Measurements from ENCODE around the gene EIF1AX. TPM values are rescaled to one million over a fixed set of nuclear protein-coding genes. Genes with fewer than 3 reads are reported as not detected.
"Not testable (repeated sequence)": the region's sequence is repeated elsewhere in the genome, so short reads cannot be mapped to it uniquely, and the experiment has no call there.

EIF1AX gene
- total RNA-seq, 1 donor from 2014 or later, result 56.3 TPM

GRCh38 chrX:20173856-20174255, 32.2 kb upstream of the EIF1AX start:
- no peak for TF ChIP-seq CTCF (IDR thresholded peaks at IDR 0.05; ENCODE audit: unreplicated experiment)
- H3K36me3 Mint-ChIP-seq (ENCODE audit: low read depth, unreplicated experiment), result peaks cover 3% of the 10 kb centered on the region
- no peaks in the 10 kb centered on the region for H3K9me3 Mint-ChIP-seq (ENCODE audit: unreplicated experiment)
- no peaks in the 10 kb centered on the region for H3K4me1 Mint-ChIP-seq (ENCODE audit: unreplicated experiment)
- no peak overlapping the region for H3K4me3 Mint-ChIP-seq (ENCODE audit: unreplicated experiment)
- H3K27ac Mint-ChIP-seq (ENCODE audit: unreplicated experiment), result no peak overlapping the region
- DNase-seq (ENCODE audit: low spot score), result no peak
- no peaks in the 10 kb centered on the region for H3K27me3 Mint-ChIP-seq (ENCODE audit: unreplicated experiment)

DNA sequence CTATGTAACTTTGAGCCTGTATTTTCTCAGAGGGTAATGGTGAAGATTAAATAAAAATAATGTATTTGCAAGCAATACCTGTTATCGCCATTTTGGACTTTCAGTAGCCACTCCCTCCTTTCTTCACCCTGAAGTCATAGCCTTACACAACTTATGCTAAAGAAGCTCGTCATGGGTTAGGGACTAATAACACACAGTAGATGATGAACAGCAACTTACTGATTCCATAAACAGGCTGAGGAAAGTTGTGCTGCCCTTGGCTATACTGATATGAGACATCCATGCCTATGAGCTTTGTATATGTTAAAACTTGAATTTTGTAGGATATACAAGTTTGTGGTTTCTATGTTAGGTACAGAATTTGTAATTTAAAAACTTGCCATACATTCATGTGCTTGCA, 31.7 kb upstream of the EIF1AX start:
- Mint-ChIP-seq H3K27me3 (ENCODE audit: unreplicated experiment) (no peaks in the 10 kb centered on the region), H3K36me3 (ENCODE audit: low read depth, unreplicated experiment) (peaks cover 2% of the 10 kb centered on the region), H3K27ac (ENCODE audit: unreplicated experiment) (no peak overlapping the region), H3K4me1 (ENCODE audit: unreplicated experiment) (peaks cover under 1% of the 10 kb centered on the region), H3K9me3 (ENCODE audit: unreplicated experiment) (no peaks in the 10 kb centered on the region), H3K4me3 (ENCODE audit: unreplicated experiment) (no peak overlapping the region)
- no peak for TF ChIP-seq CTCF (IDR thresholded peaks at IDR 0.05; ENCODE audit: unreplicated experiment)
- DNase-seq (ENCODE audit: low spot score), result no peak

GRCh38 chrX:20171887-20172286, 30.2 kb upstream of the EIF1AX start:
- DNase-seq (ENCODE audit: low spot score), result no peak
- peaks cover 5% of the 10 kb centered on the region for H3K36me3 Mint-ChIP-seq (ENCODE audit: low read depth, unreplicated experiment)
- no peaks in the 10 kb centered on the region for H3K9me3 Mint-ChIP-seq (ENCODE audit: unreplicated experiment)
- no peak overlapping the region for H3K27ac Mint-ChIP-seq (ENCODE audit: unreplicated experiment)
- no peak overlapping the region for H3K4me3 Mint-ChIP-seq (ENCODE audit: unreplicated experiment)
- TF ChIP-seq CTCF (IDR thresholded peaks at IDR 0.05; ENCODE audit: unreplicated experiment), result no peak
- H3K27me3 Mint-ChIP-seq (ENCODE audit: unreplicated experiment), result no peaks in the 10 kb centered on the region
- peaks cover 4% of the 10 kb centered on the region for H3K4me1 Mint-ChIP-seq (ENCODE audit: unreplicated experiment)

DNA sequence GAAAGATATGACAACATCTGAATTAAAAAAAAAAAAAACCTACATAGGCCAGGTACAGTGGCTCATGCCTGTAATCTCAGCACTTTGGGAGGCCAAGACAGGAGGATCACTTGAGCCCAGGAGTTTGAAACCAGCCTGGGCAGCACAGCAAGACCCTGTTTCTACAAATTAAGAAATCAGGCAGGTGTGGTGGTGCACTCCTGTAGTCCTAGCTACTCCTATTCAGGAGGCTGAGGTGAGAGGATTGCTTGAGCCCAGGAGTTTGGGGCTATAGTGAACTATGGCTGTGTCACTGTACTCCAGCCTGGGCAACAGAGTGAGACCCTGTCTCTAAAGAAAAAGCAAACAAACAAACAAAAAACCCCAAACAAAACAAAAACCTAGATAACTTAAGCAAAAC, 20.9 kb upstream of the EIF1AX start:
- not testable (repeated sequence) for H3K9me3 Mint-ChIP-seq (ENCODE audit: unreplicated experiment); H3K27ac Mint-ChIP-seq (ENCODE audit: unreplicated experiment); H3K27me3 Mint-ChIP-seq (ENCODE audit: unreplicated experiment); H3K4me3 Mint-ChIP-seq (ENCODE audit: unreplicated experiment); DNase-seq (ENCODE audit: low spot score); H3K4me1 Mint-ChIP-seq (ENCODE audit: unreplicated experiment)
- H3K36me3 Mint-ChIP-seq (ENCODE audit: low read depth, unreplicated experiment), result peaks cover 18% of the 10 kb centered on the region

- Mint-ChIP-seq H3K4me3 (ENCODE audit: unreplicated experiment) (no peak overlapping the region), H3K27me3 (ENCODE audit: unreplicated experiment) (no peaks in the 10 kb centered on the region), H3K9me3 (ENCODE audit: unreplicated experiment) (no peaks in the 10 kb centered on the region), H3K27ac (ENCODE audit: unreplicated experiment) (no peak overlapping the region), H3K36me3 (ENCODE audit: low read depth, unreplicated experiment) (peaks cover 29% of the 10 kb centered on the region), H3K4me1 (ENCODE audit: unreplicated experiment) (no peaks in the 10 kb centered on the region)
- no peak for DNase-seq (ENCODE audit: low spot score)
- no peak for TF ChIP-seq CTCF (IDR thresholded peaks at IDR 0.05; ENCODE audit: unreplicated experiment)
These were observed 18.3 kb upstream of the EIF1AX start for GRCh38 chrX:20159797-20160385.
